ENCODE measurements around the gene KCNF1.

DNA sequence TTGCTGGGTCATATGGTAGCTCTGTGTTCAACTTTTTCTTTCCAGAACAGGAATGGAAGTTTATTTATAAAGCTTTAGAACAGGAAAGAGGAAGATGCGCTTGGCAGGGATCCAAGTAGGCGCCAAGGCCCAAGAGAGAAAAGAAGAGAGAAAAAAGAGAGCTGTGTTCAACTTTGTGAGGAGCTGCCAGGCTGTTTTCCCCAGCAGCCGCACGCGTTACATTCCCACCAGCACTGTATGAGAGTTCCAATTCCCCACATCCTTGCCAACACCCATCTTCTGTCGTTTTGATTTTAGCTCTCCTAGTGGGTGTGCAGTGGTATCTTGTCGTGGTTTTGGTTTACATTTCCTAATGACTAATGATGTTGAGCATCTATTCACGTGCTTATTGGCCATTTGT is 51.4 kb downstream of the KCNF1 start:
- TF ChIP-seq, protein P1, sequence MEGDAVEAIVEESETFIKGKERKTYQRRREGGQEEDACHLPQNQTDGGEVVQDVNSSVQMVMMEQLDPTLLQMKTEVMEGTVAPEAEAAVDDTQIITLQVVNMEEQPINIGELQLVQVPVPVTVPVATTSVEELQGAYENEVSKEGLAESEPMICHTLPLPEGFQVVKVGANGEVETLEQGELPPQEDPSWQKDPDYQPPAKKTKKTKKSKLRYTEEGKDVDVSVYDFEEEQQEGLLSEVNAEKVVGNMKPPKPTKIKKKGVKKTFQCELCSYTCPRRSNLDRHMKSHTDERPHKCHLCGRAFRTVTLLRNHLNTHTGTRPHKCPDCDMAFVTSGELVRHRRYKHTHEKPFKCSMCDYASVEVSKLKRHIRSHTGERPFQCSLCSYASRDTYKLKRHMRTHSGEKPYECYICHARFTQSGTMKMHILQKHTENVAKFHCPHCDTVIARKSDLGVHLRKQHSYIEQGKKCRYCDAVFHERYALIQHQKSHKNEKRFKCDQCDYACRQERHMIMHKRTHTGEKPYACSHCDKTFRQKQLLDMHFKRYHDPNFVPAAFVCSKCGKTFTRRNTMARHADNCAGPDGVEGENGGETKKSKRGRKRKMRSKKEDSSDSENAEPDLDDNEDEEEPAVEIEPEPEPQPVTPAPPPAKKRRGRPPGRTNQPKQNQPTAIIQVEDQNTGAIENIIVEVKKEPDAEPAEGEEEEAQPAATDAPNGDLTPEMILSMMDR (IDR thresholded peaks at IDR 0.05) = no peak
- TF ChIP-seq POLR2A (IDR thresholded peaks at IDR 0.05) = no peak
